SK-N-SH (cell line): ENCODE measurements around the gene AHSG. TPM values are rescaled to one million over a fixed set of nuclear protein-coding genes. Genes with fewer than 3 reads are reported as not detected.

Source experiments
- CTCF ChIA-PET: fragments of 300-600, 350-600 bp; formaldehyde crosslinking; extraction: SDS; loops from one replicate; lab custom pipeline; 2021; lab: Yijun Ruan, JAX
- POLR2A ChIA-PET: fragments of 350-600 bp; sonication (Branson Sonifier 250); formaldehyde crosslinking; extraction: SDS; loops from one replicate; lab custom pipeline; 2020; ENCODE audit warnings: antibody characterized with exemption, inconsistent platforms; lab: Yijun Ruan, JAX
- DNase-seq: peaks from one replicate; pipeline ENCODE4 v3.0.0; 2012
- H2AFZ ChIP-seq: fragments of 200-600 bp; sonication (generic); 2 replicates; pipeline ENCODE4 v1.8.1; 2016; ENCODE audit warnings: antibody characterized with exemption, mild to moderate bottlenecking, low read depth
- H3F3A ChIP-seq: fragments of 200-600 bp; sonication (generic); replicated peaks from 2 replicates; pipeline ENCODE3; 2016; ENCODE audit warnings: antibody characterized with exemption, mild to moderate bottlenecking; ENCODE audit not compliant: insufficient read depth
- H3K27ac ChIP-seq, 2 experiments: fragments of 200-500 bp in 1 of 2; fragments of 200-600 bp in 1 of 2; sonication (Bioruptor generic) in 1 of 2; sonication (generic), shearing (Covaris generic) in 1 of 2; 2 replicates each; pipeline versions ENCODE4 v1.5.1 to v1.6.1; 2014 to 2016; ENCODE audit warnings: low read depth in 2 of 2, inconsistent platforms in 1 of 2, low read length in 1 of 2, mild to moderate bottlenecking in 1 of 2, mixed read lengths in 1 of 2
- H3K27me3 ChIP-seq: fragments of 200-600 bp; sonication (generic), shearing (Covaris generic); 2 replicates; pipeline ENCODE4 v1.6.1; 2016; ENCODE audit warnings: mixed run types; ENCODE audit not compliant: insufficient read depth
- H3K36me3 ChIP-seq, 2 experiments: fragments of 200-500 bp in 1 of 2; fragments of 200-600 bp in 1 of 2; sonication (Bioruptor generic) in 1 of 2; sonication (generic) in 1 of 2; replicated peaks in 1 of 2; 2 replicates each; pipeline versions ENCODE3 to v1.5.1; 2014 to 2016; ENCODE audit warnings: low read length in 1 of 2, mild to moderate bottlenecking in 1 of 2; ENCODE audit not compliant: insufficient read depth in 2 of 2, control insufficient read depth in 1 of 2
- H3K4me1 ChIP-seq, 2 experiments: fragments of 200-500 bp in 1 of 2; fragments of 200-600 bp in 1 of 2; sonication (Bioruptor generic) in 1 of 2; sonication (generic), shearing (Covaris generic) in 1 of 2; 2 replicates each; pipeline versions ENCODE4 v1.5.1 to v1.6.1; 2014 to 2016; ENCODE audit warnings: low read depth in 1 of 2, low read length in 1 of 2, mixed run types in 1 of 2; ENCODE audit not compliant: insufficient read depth in 2 of 2, control insufficient read depth in 1 of 2
- H3K4me2 ChIP-seq: fragments of 200-600 bp; sonication (generic), shearing (Covaris generic); 2 replicates; pipeline ENCODE4 v1.6.1; 2017; ENCODE audit warnings: mixed run types
- H3K4me3 ChIP-seq, 2 experiments: fragments of 200-500 bp in 1 of 2; fragments of 200-600 bp in 1 of 2; sonication (Bioruptor generic) in 1 of 2; sonication (generic), shearing (Covaris generic) in 1 of 2; 2 replicates each; pipeline versions ENCODE4 v1.5.1 to v1.8.1; 2014 to 2016; ENCODE audit warnings: low read depth in 2 of 2, inconsistent platforms in 1 of 2, low read length in 1 of 2, mild to moderate bottlenecking in 1 of 2, mixed read lengths in 1 of 2, moderate library complexity in 1 of 2
- H3K79me2 ChIP-seq: fragments of 200-600 bp; sonication (generic); 2 replicates; pipeline ENCODE4 v1.8.1; 2017; ENCODE audit warnings: mild to moderate bottlenecking; ENCODE audit not compliant: insufficient read depth
- H3K9ac ChIP-seq: fragments of 200-600 bp; sonication (generic); 2 replicates; pipeline ENCODE4 v1.6.1; 2017; ENCODE audit warnings: mixed run types
- H3K9me2 ChIP-seq: fragments of 200-600 bp; sonication (generic); 2 replicates; pipeline ENCODE4 v1.6.1; 2017; ENCODE audit warnings: mixed run types
- H3K9me3 ChIP-seq: fragments of 200-600 bp; sonication (generic); 2 replicates; pipeline ENCODE4 v1.6.1; 2017; ENCODE audit warnings: mixed run types, mild to moderate bottlenecking, moderate library complexity
- H4K20me1 ChIP-seq: fragments of 200-600 bp; sonication (generic); 2 replicates; pipeline ENCODE4 v1.6.1; 2017; ENCODE audit warnings: mild to moderate bottlenecking, mixed run types; ENCODE audit not compliant: insufficient read depth
- CHD2 ChIP-seq: fragments of 150-350 bp; IDR thresholded peaks from 2 replicates; pipeline ENCODE4 v1.6.1; 2018; ENCODE audit warnings: low read length; ENCODE audit not compliant: partially characterized antibody
- EP300 ChIP-seq, 2 experiments: IDR thresholded peaks; 2 replicates each; pipeline versions ENCODE4 v1.4.0 to v1.6.1; 2012; ENCODE audit warnings: borderline replicate concordance in 1 of 2, low read depth in 1 of 2, low read length in 1 of 2
- FOSL2 ChIP-seq: IDR thresholded peaks from 2 replicates; pipeline ENCODE4 v1.4.0; 2012; ENCODE audit warnings: low read depth, mild to moderate bottlenecking, moderate library complexity, borderline replicate concordance
- FOXJ3 ChIP-seq: sonication (generic); formaldehyde crosslinking; IDR thresholded peaks from 2 replicates; pipeline ENCODE4 v1.5.1; 2020; ENCODE audit warnings: mild to moderate bottlenecking, missing genetic modification reagents
- FOXM1 ChIP-seq: IDR thresholded peaks from 2 replicates; pipeline ENCODE4 v1.4.0; 2012; ENCODE audit warnings: low read depth, mild to moderate bottlenecking
- GATA2 ChIP-seq: sonication (generic); formaldehyde crosslinking; IDR thresholded peaks from 2 replicates; pipeline ENCODE4 v1.5.0; 2020; ENCODE audit warnings: mild to moderate bottlenecking, missing genetic modification reagents
- MAX ChIP-seq: IDR thresholded peaks from 2 replicates; pipeline ENCODE4 v1.4.0; 2012; ENCODE audit warnings: low read depth
- NRF1 ChIP-seq: IDR thresholded peaks from 2 replicates; pipeline ENCODE4 v1.6.1; 2012; ENCODE audit warnings: low read depth, mild to moderate bottlenecking, low read length
- PBX3 ChIP-seq: IDR thresholded peaks from 2 replicates; pipeline ENCODE4; 2012
- POLR2AphosphoS5 ChIP-seq: IDR thresholded peaks from 2 replicates; pipeline ENCODE4 v1.6.1; 2012; ENCODE audit warnings: low read depth, low read length
- RAD21 ChIP-seq: IDR thresholded peaks from 2 replicates; pipeline ENCODE4 v1.6.1; 2012; ENCODE audit warnings: mild to moderate bottlenecking, low read length
- RCOR1 ChIP-seq: fragments of 150-350 bp; IDR thresholded peaks from 2 replicates; pipeline ENCODE4 v1.6.1; 2017; ENCODE audit warnings: antibody characterized with exemption, low read length
- RFX5 ChIP-seq: IDR thresholded peaks from 2 replicates; pipeline ENCODE4 v1.6.1; 2012; ENCODE audit warnings: mild to moderate bottlenecking, improper control_type of control experiment, low read length
- SIN3A ChIP-seq: IDR thresholded peaks from 2 replicates; pipeline ENCODE4 v1.6.1; 2012; ENCODE audit warnings: low read depth, mild to moderate bottlenecking, low read length, moderate library complexity, borderline replicate concordance
- SMC3 ChIP-seq: IDR thresholded peaks from 2 replicates; pipeline ENCODE4 v1.6.1; 2012; ENCODE audit warnings: low read depth, low read length, improper control_type of control experiment
- TCF12 ChIP-seq: IDR thresholded peaks from 2 replicates; pipeline ENCODE4 v1.4.0; 2012
- TEAD4 ChIP-seq: IDR thresholded peaks from 2 replicates; pipeline ENCODE4 v1.4.0; 2012; ENCODE audit warnings: mild to moderate bottlenecking, borderline replicate concordance; ENCODE audit not compliant: insufficient read depth
- USF1 ChIP-seq: IDR thresholded peaks from 2 replicates; pipeline ENCODE4 v1.4.0; 2012; ENCODE audit warnings: low read depth, borderline replicate concordance
- USF2 ChIP-seq: fragments of 150-350 bp; IDR thresholded peaks from 2 replicates; pipeline ENCODE4 v1.6.1; 2017; ENCODE audit warnings: antibody characterized with exemption, low read length, low read depth, borderline replicate concordance
- YY1 ChIP-seq: IDR thresholded peaks from 2 replicates; pipeline ENCODE4 v1.4.0; 2012; ENCODE audit warnings: low read depth, mild to moderate bottlenecking
- WGBS: methylation state at CpG from one replicate; pipeline ENCODE4 v1.1.6; 2017; ENCODE audit warnings: low lambda C conversion rate; 5-methylcytosine and 5-hydroxymethylcytosine counted together
- polyA plus RNA-seq, 3 experiments: library from polyadenylated mRNA; depleted of rRNA; stranded (reverse); fragments of >200 nt; gene quantifications; 2 replicates each; pipeline ENCODE4 v1.2.3, GENCODE V29; 2012

AHSG gene
- polyA plus RNA-seq, 1 of the 3 experiments (the other 2 are of a cell fraction): not detected

- H3F3A ChIP-seq: no peaks in the 10 kb centered on the region
- no peak overlapping the region for H3K27ac ChIP-seq
- no peak overlapping the region for H2AFZ ChIP-seq
- CTCF ChIA-PET: no interaction called here
- H3K4me2 ChIP-seq: no peak overlapping the region
- H3K9me3 ChIP-seq: no peaks in the 10 kb centered on the region
- no peaks in the 10 kb centered on the region for H3K36me3 ChIP-seq
- no peak for DNase-seq
- no peak overlapping the region for H3K9ac ChIP-seq
- no peaks in the 10 kb centered on the region for H3K79me2 ChIP-seq
- POLR2A ChIA-PET: no interaction called here
- H3K9me2 ChIP-seq: no peaks in the 10 kb centered on the region
- no peak for TF ChIP-seq TEAD4
- no peak for TF ChIP-seq TCF12
- TF ChIP-seq FOXM1: no peak
- TF ChIP-seq GATA2 (CRISPR knock-in tag): no peak
- no peak for TF ChIP-seq CHD2
- no peak for TF ChIP-seq MAX
- TF ChIP-seq SMC3: no peak
- TF ChIP-seq USF1: no peak
- no peak for TF ChIP-seq NRF1
- no peak for TF ChIP-seq RAD21
- TF ChIP-seq FOXJ3 (CRISPR knock-in tag): no peak
- no peak for TF ChIP-seq SIN3A
- TF ChIP-seq RCOR1: no peak
- TF ChIP-seq YY1: no peak
- no peak overlapping the region for H3K4me3 ChIP-seq
- no peaks in the 10 kb centered on the region; the same call in 1 of the 2 replicates for H3K27me3 ChIP-seq
- H4K20me1 ChIP-seq: no peaks in the 10 kb centered on the region
- no peaks in the 10 kb centered on the region for H3K4me1 ChIP-seq
Observed at GRCh38 chr3:186664119-186664495, 51.2 kb downstream of the AHSG start.

GRCh38 chr3:186664506-186664905 is 51.6 kb downstream of the AHSG start:
- H3K9me2 ChIP-seq: no peaks in the 10 kb centered on the region
- H3K4me3 ChIP-seq: no peak overlapping the region
- no peak overlapping the region for H3K4me2 ChIP-seq
- CTCF ChIA-PET: no interaction called here
- H3K9me3 ChIP-seq: no peaks in the 10 kb centered on the region
- H3K79me2 ChIP-seq: no peaks in the 10 kb centered on the region
- no peaks in the 10 kb centered on the region for H4K20me1 ChIP-seq
- WGBS: 49% methylated on average over 2 of the region's 4 CpGs
- H3K27ac ChIP-seq: no peak overlapping the region
- no peaks in the 10 kb centered on the region for H3F3A ChIP-seq
- TF ChIP-seq FOSL2 (no peak), USF2 (no peak), TCF12 (no peak), RCOR1 (no peak), POLR2AphosphoS5 (no peak), RFX5 (no peak), SMC3 (no peak), PBX3 (no peak), FOXM1 (no peak), EP300 (IDR thresholded peaks at IDR 0.05; ENCODE audit: borderline replicate concordance in 1 of 2, low read depth in 1 of 2, low read length in 1 of 2) (no peak)
- no peak for DNase-seq
- no peaks in the 10 kb centered on the region for H3K36me3 ChIP-seq
- H3K9ac ChIP-seq: no peak overlapping the region
- no peak overlapping the region for H2AFZ ChIP-seq
- H3K27me3 ChIP-seq: no peaks in the 10 kb centered on the region; the same call in 1 of the 2 replicates
- H3K4me1 ChIP-seq: no peaks in the 10 kb centered on the region
- POLR2A ChIA-PET: no interaction called here
